Endometrial microvascular endothelial cells (primary cell): ENCODE measurements around the gene AGPAT2. TPM values are rescaled to one million over a fixed set of nuclear protein-coding genes. Genes with fewer than 3 reads are reported as not detected.

ENCODE experiments used
- in situ Hi-C: cut with HindIII; loops from 2 replicates; pipeline ENCODE4 v1.10.0; 2017; ENCODE audit warnings: low sequenced_read_pairs, low pct_unique_long_range_greater_than_20kb; ENCODE audit errors: inconsistent ontology term
- total RNA-seq: library from RNA; depleted of rRNA; stranded (reverse); fragments of >200 nt; gene quantifications from one replicate; pipeline ENCODE4 v1.2.3, GENCODE V29; 2015; ENCODE audit errors: inconsistent ontology term

Gene AGPAT2
- total RNA-seq, 1 donor from 2014 or later: 31.7 TPM

GRCh38 chr9:136692185-136693134, 5.2 kb upstream of the AGPAT2 start:
- in situ Hi-C loops: no loop called here

DNA sequence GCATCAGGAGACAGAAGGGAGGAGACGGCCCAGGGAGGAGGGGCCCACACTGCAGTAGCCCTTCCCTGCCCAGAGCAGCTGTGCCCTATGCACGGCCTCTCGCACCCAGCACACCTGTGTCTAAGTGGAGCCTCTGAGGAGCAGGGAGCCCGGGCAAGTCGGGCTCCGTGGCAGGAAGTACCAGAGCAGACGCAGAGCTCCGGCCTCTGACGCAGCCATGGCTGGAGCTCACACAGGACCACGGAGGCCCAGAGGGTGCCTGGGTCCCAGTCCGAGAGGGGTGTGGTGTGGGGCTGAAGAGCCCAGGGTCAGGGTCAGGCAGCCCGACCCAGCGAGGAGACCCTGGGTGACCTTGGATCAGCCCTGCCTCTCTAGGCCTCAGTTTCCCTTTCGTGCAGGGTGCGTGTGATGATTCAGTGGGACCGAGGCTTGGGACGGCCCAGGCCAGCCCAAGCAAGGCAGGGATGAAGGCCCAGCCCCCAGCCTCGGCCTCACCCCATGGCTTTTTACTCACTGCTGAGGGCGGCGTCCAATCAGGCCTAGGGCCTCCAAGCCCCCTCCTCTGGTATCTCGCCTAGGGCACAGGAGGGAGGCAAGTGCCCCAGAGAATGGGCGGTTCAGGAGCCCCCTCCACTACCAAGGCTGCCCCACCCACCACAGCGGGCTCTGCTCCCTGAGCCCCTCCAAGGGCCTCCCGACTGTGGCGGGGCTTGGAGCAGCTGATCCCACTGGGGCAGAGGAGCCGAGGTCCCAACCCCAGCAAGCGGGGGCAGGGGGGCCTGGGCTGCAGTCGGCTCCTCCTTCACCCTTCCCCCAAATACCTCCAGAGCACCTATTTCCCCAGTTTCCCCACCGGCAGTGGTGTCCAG, 4.3 kb upstream of the AGPAT2 start:
- in situ Hi-C loops: no loop called here

DNA sequence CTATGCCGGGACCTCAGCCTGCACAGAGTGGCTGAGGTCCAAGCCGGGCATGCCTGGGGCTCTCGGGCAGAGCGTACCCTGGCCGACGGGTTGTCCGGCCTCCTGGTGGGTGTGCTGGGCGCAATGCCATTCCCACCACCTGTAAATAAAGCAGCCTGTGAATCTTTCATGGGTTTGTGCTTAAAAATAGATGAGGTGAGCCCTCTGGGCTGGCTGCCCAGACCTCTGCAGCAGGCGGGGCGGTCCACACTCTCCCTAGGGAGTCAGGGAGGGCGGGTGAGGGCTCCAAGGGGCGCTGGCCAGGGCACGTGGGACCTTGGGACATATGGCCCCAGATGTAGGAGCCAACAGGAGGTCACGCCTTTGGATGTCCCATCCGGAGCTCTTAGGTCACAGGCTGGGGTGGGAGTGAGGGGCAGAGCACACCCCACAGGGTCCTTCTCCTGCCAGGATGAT, 3.6 kb upstream of the AGPAT2 start:
- in situ Hi-C loops: no loop called here

DNA sequence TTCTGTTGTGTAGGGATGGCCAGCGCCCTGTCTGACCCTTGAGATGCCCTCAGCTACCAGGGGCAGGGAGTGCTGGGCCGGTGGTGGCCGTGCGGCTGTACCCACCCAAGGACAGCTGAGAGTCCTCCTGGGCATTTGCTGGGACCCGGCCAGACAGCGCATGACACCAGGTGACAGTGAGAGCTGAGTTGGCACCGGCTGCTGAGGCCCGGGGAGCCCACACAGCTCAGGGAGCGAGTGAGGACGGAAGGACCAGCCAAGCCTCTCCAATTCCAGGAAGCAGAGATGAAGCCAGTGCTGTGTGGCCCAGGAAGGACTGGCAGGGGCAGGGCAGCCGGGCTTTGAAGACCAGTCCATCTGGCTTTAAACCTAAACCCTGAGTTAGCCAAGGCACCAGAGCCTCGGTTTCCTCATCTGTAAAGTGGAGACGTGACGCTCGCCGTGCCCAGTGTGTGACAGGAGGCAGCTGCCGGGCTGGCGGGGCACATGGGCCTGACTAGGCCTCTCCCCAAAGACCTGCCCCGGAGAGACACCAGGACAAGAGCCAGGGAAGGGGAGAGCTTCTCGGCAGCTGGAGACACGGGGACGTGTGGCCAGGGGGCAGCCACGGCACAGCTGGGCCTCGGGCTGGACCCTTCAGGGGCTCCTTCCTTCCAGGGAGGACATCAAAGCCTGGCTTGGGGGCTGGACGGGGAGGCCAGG, 3.0 kb upstream of the AGPAT2 start:
- in situ Hi-C loops: no loop called here

DNA sequence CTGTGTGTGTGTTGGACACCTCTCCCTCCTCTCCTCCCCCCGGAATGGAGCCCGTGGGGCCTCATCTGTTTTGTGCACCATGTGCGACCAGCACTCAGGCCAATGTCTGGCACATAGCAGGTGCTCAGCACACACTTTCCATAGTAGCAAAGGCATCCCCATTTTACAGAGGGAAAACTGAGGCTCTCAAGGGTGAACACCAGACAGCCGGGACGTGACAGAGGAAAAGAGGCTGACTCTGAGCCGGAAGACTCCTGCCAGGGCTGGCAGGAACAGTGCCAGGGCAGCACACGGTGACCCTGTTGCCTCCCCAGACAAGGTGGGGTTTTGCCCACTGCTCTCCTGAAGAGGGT, 1.8 kb upstream of the AGPAT2 start:
- in situ Hi-C loops: no loop called here

GRCh38 chr9:136688274-136689107, 1.2 kb upstream of the AGPAT2 start:
- in situ Hi-C loops: no loop called here

- in situ Hi-C loops: no loop called here
Measured at GRCh38 chr9:136687721-136688223, 515 bp upstream of the AGPAT2 start.

DNA sequence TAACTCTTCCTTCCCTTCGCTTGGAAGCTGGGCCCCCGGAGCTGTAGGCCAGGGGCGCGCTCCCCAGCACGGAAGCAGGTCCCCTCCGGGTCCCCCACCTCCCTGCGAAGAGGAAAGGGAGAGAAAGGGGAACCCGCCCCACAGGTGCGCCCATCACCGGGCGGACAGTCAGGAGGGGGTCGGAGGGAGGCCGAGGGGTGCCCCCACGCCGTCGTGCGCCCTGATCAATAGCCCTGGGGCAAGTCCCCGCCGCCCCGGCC, 793 bp downstream of the AGPAT2 start:
- in situ Hi-C loops: no loop called here

GRCh38 chr9:136685790-136686533, 1.3 kb downstream of the AGPAT2 start:
- in situ Hi-C loops: no loop called here

DNA sequence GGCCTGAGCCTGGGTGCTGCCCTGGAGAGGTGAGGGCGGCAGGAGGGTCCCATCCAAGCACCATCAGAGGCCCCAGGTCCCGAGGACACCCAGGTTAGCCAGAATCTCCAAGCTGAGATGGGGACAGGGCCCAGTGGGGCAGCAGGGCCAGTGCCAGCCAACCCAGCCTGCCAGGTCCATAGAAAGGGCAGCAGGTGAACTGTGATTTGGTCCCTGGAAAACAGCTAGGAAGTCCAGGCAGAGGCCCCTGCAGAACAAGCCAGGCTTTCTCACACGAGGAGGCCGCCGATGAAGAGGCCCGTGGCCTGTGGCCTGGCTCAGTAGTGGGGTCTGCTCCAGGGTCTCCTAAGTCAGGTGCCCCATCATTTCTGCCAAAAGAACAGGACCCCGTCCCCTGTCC, 2.0 kb downstream of the AGPAT2 start:
- in situ Hi-C loops: no loop called here

GRCh38 chr9:136684799-136685198, 2.5 kb downstream of the AGPAT2 start:
- in situ Hi-C loops: no loop called here

GRCh38 chr9:136684339-136684738, 2.9 kb downstream of the AGPAT2 start:
- in situ Hi-C loops: no loop called here

DNA sequence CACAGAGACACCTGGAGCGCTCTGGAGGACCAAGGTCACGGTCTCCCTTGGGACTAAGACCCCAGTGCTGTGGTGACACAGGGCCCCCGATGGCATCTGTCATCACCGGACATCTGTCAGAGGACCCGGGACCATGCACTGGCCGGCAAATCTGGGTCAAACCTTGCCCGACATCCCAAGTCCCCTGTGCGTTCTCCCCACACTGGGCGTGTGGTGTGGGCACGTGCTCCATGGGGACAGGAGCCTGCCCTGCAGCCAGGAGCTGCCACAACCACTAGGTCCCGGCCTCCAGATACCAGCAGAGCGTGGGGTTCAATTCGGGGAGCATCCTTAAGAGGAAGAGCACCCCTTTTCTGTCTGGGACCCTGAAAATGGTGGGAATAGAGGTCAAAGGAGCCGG, 3.5 kb downstream of the AGPAT2 start:
- in situ Hi-C loops: no loop called here

DNA sequence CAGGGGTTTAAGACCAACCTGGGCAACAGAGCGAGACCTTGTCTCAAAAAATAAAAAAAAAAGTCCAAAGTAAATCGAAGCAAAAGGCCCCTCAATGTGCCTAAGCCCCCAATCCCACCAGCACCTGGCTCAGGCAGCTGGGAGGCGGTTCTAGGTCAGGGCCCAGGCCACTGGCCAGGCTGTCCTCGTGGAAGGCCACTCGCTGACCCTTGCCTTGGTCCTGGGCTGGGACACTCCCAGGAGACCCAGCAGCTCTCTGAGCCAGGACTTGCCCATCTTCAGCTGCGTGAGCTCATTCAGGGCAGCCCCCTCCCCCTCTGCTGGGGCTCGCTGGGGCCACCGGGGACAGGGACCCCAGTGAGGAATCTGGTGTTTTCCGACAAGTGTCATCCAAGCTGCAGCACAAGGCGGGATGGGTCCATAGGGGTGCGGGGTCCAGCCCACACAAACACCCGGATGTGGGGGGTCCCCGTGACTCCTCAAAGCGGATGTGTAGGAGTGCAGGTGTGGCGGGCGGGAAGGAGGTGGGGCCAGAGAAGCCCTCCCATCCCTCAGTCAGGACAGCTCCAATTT, 4.0 kb downstream of the AGPAT2 start:
- in situ Hi-C loops: no loop called here

DNA sequence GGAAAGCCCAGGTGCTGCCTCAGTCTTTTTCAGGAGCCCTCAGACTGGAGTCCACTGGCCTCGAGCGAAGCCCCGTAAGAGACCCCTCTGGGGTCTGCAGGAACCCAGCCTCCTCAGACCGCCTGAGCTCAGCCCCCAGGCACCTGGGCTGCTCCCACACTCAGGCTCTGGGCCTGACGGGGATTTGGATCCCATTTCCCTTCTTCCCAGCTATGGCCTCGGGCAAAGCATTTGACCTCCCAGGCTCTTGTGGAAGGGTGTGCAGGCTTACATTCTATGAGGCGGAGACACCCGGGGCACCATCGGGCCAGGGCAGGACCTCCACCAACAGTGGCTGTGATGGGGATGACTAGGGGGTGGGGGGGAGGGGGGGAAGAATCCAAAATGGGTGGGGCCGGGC, 4.5 kb downstream of the AGPAT2 start:
- in situ Hi-C loops: no loop called here

DNA sequence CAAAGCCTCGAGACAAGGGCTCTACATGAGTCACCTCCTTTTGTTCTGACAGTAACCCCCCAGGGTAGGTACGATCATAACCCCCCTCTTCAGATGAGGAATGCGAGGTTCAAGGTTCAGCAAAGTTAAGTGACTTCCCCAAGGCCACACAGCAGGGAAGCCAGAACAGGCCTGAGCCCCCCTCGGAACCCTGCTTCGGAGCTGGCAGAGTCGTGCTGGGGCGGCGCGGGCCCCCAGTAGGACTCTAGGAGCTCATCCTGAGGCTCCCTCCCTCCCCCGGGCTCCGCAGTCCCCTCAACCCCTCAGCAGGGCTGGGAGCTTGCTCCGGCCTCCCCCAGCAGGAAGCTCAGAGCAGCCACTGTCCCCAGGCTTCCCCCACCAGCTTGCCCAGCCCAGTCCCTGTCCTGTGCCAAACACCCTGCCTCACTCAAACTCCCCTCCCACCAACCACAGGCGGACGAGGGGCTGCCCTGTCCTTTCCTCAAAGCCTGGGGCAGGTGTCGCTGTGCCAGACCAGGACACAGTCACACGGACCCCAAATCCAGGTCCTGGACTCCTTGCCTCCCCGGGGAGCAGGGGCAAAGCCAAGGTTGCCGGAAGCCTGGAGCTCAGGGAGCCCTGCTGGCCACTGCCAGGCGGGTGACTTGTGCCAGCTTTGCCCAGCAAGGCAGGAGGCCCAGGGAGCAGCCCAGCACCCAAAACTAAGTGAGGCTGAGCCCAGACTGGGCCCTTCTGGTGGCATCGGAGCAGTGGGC, 5.1 kb downstream of the AGPAT2 start:
- in situ Hi-C loops: no loop called here

- in situ Hi-C loops: no loop called here
Measured at GRCh38 chr9:136681029-136681428, 6.2 kb downstream of the AGPAT2 start.
